Stimulated activated CD8-positive, alpha-beta memory T cell treated with anti-CD3 and anti-CD28 coated beads, Interleukin-4, amount 100 ng/mL, for 4 hours (primary cell): ENCODE results near the gene MBNL1.

Source experiments
- DNase-seq, 2 donors: peaks; one replicate each; pipeline ENCODE4 v3.0.0-alpha.2; 2020; ENCODE audit warnings: low read depth in 2 of 2, low spot score in 1 of 2

Gene MBNL1

GRCh38 chr3:152271501-152272236 lies 2.9 kb downstream of the MBNL1 start:
- no peak for DNase-seq

- DNase-seq = peak in 1 of 2 donors; percentile 40
These were observed 4.1 kb downstream of the MBNL1 start for GRCh38 chr3:152272771-152273242.

- no peak for DNase-seq
These were observed 8.0 kb downstream of the MBNL1 start for GRCh38 chr3:152276681-152277080.

GRCh38 chr3:152277198-152277597 lies 8.5 kb downstream of the MBNL1 start:
- no peak for DNase-seq

GRCh38 chr3:152278756-152279427 lies 10.2 kb downstream of the MBNL1 start:
- DNase-seq = no peak

GRCh38 chr3:152279479-152279878 lies 10.8 kb downstream of the MBNL1 start:
- no peak for DNase-seq

GRCh38 chr3:152280539-152280938 lies 11.8 kb downstream of the MBNL1 start:
- no peak for DNase-seq

- no peak for DNase-seq
These were observed 12.5 kb downstream of the MBNL1 start for GRCh38 chr3:152281133-152281713.

- no peak for DNase-seq
These were observed 14.1 kb downstream of the MBNL1 start for GRCh38 chr3:152282813-152283212.

- no peak for DNase-seq
These were observed 15.0 kb downstream of the MBNL1 start for GRCh38 chr3:152283492-152284381.

GRCh38 chr3:152284906-152285305 lies 16.2 kb downstream of the MBNL1 start:
- no peak for DNase-seq

GRCh38 chr3:152285509-152285908 lies 16.8 kb downstream of the MBNL1 start:
- no peak for DNase-seq

GRCh38 chr3:152287898-152288576 lies 19.3 kb downstream of the MBNL1 start:
- no peak for DNase-seq

GRCh38 chr3:152288681-152289080 lies 20.0 kb downstream of the MBNL1 start:
- DNase-seq = no peak

GRCh38 chr3:152289708-152290107 lies 21.0 kb downstream of the MBNL1 start:
- DNase-seq = no peak

GRCh38 chr3:152290374-152290773 lies 21.6 kb downstream of the MBNL1 start:
- DNase-seq = no peak

GRCh38 chr3:152291238-152291637 lies 22.5 kb downstream of the MBNL1 start:
- no peak for DNase-seq

- no peak for DNase-seq
These were observed 22.9 kb downstream of the MBNL1 start for GRCh38 chr3:152291649-152292066.

GRCh38 chr3:152292366-152292765 lies 23.6 kb downstream of the MBNL1 start:
- no peak for DNase-seq

- no peak for DNase-seq
These were observed 24.7 kb downstream of the MBNL1 start for GRCh38 chr3:152293347-152294006.
